ENCODE results near the gene DDX50. TPM values are rescaled to one million over a fixed set of nuclear protein-coding genes. Genes with fewer than 3 reads are reported as not detected.
"Not testable (repeated sequence)": the region's sequence is repeated elsewhere in the genome, so short reads cannot be mapped to it uniquely, and the experiment has no call there.

DDX50 gene
- total RNA-seq, 4 donors from 2014 or later: 43.5 to 57.6 (median 50.3) TPM

DNA sequence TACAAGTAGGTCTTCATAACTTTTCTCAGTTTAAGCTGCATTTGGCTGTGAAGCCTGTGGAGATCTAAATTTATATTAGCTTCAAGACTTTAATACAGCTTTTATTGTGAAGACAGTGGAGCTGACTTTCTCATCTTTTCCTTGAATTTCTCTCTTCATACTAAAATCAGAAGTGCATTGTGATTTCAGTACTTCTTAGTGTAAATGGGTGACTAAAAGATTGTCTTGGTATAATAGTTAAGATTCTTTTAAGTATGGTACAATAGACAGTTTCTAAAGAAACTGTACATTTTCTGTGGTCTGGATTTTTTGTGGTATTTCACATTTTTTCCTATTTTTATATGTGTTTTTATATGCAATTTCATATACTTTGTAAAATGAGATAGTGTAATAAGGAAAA lies 33.9 kb downstream of the DDX50 start:
- H3K9me3 ChIP-seq: no peaks in the 10 kb centered on the region
- H3K4me3 ChIP-seq: no peak overlapping the region
- peaks cover 0 to 97% of the 10 kb centered on the region in 2 donors for H3K36me3 ChIP-seq
- ATAC-seq: no peak
- H3K27ac ChIP-seq: no peak overlapping the region
- TF ChIP-seq POLR2A (IDR thresholded peaks at IDR 0.05): no peak
- TF ChIP-seq, protein P1, sequence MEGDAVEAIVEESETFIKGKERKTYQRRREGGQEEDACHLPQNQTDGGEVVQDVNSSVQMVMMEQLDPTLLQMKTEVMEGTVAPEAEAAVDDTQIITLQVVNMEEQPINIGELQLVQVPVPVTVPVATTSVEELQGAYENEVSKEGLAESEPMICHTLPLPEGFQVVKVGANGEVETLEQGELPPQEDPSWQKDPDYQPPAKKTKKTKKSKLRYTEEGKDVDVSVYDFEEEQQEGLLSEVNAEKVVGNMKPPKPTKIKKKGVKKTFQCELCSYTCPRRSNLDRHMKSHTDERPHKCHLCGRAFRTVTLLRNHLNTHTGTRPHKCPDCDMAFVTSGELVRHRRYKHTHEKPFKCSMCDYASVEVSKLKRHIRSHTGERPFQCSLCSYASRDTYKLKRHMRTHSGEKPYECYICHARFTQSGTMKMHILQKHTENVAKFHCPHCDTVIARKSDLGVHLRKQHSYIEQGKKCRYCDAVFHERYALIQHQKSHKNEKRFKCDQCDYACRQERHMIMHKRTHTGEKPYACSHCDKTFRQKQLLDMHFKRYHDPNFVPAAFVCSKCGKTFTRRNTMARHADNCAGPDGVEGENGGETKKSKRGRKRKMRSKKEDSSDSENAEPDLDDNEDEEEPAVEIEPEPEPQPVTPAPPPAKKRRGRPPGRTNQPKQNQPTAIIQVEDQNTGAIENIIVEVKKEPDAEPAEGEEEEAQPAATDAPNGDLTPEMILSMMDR (IDR thresholded peaks at IDR 0.05): no peak
- no peak for TF ChIP-seq POLR2AphosphoS5 (IDR thresholded peaks at IDR 0.05)
- no peak for TF ChIP-seq EP300 (IDR thresholded peaks at IDR 0.05)
- no peaks in the 10 kb centered on the region for H3K27me3 ChIP-seq
- no peaks in the 10 kb centered on the region for H3K4me1 ChIP-seq

DNA sequence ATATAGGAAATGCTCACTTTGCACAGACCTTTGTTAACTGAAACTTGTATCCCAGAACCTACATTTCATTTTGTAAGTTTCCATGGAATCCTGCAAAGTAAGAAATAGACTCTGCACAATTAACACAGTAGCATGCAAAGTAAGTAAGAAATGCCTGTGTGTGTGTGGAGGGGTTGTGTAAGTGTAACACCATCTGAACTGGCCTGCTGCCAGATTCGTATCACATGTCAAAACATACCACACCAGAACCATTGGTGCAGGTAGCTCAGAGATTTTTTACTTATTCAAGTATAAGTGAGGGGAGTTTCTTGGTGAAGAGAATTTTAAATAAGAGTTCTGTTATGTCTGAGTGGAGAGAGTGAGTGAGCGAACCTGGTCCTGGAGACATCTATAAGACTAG lies 37.0 kb downstream of the DDX50 start:
- ATAC-seq: no peak
- 46 to 67% methylated on average over 2 of the region's 2 CpGs for WGBS, 2 donors (ENCODE audit: low coverage in 1 of 2)
- Histone ChIP-seq H3K27me3 (no peaks in the 10 kb centered on the region), H3K36me3 (peaks cover 0 to 99% of the 10 kb centered on the region in 2 donors), H3K27ac (no peak overlapping the region), H3K9me3 (no peaks in the 10 kb centered on the region), H3K4me3 (no peak overlapping the region), H3K4me1 (no peaks in the 10 kb centered on the region)
- no peak for TF ChIP-seq EP300 (IDR thresholded peaks at IDR 0.05)
- TF ChIP-seq, protein P1 (IDR thresholded peaks at IDR 0.05): no peak
- TF ChIP-seq POLR2A (IDR thresholded peaks at IDR 0.05): no peak
- TF ChIP-seq POLR2AphosphoS5 (IDR thresholded peaks at IDR 0.05): no peak

DNA sequence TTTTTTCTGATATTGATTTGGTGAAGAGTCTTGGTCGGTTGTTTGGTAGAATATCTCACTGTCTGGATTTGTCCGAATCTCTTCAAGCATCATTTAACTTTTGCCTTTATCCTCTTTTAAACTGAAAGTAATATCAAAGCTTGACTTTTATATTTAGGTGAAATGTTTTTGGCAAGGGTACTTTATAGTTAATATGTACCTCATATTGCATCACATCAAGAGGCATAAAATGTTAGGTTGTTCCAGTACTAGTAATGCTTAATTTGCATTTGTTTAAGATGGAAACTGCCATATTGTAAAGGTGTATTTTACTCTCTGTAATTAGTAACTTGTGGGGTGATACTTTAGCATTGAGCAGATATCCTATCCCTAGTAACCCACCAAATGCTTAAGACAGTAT lies 37.8 kb downstream of the DDX50 start:
- no peaks in the 10 kb centered on the region for H3K9me3 ChIP-seq
- TF ChIP-seq, protein P1 (IDR thresholded peaks at IDR 0.05): no peak
- TF ChIP-seq EP300 (IDR thresholded peaks at IDR 0.05): no peak
- TF ChIP-seq POLR2A (IDR thresholded peaks at IDR 0.05): no peak
- no peak for TF ChIP-seq POLR2AphosphoS5 (IDR thresholded peaks at IDR 0.05)
- WGBS, 2 donors (ENCODE audit: low coverage in 1 of 2): 80 to 89% methylated on average over 2 of the region's 2 CpGs
- H3K27ac ChIP-seq: no peak overlapping the region
- H3K4me1 ChIP-seq: no peaks in the 10 kb centered on the region
- no peak for ATAC-seq
- no peaks in the 10 kb centered on the region for H3K27me3 ChIP-seq
- H3K4me3 ChIP-seq: no peak overlapping the region
- peaks cover 0 to 99% of the 10 kb centered on the region in 2 donors for H3K36me3 ChIP-seq

DNA sequence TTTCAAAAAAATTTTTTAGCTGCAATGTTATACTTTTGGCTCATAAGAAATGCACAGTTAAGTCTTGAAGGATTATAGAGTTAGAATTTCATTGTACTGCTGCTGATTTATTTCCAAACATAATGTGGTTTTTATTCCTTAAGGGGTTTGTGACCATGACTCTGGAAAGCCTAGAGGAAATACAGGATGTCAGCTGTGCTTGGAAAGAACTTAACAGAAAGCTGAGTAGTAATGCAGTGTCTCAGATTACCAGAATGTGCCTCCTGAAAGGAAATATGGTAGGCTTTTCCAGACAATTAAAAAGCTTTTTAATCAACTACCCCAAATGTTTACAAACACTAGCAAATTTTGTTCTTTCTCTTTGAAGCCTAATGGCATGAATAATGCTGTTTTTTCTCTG lies 39.8 kb downstream of the DDX50 start:
- peaks cover 3 to 98% of the 10 kb centered on the region in 2 donors for H3K36me3 ChIP-seq
- H3K27ac ChIP-seq: not testable (repeated sequence)

DNA sequence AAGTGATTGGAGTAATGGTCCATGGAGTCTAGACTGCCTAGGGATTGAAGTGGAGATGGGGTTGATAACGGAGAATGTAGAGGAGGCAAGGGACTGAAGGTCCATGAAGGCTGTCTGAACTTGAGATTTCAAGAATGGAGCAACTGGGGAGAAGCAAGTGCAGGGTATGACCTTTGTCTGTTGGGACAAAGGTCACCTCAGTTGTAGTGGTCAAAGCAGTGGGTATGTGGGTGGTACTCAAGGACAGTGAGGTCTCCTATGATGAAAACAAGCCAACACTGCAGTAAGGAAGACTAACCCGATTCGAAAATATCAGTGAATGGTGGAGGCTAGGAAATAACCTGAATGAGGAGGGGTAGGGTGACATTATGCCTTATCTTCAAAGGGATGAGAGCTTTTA lies 49.5 kb downstream of the DDX50 start:
- WGBS, 2 donors (ENCODE audit: low coverage in 1 of 2): 91 to 93% methylated on average over 3 of the region's 3 CpGs
- Histone ChIP-seq H3K4me3 (no peak overlapping the region), H3K27me3 (no peaks in the 10 kb centered on the region), H3K9me3 (no peaks in the 10 kb centered on the region), H3K4me1 (peaks cover 0 to 8% (median 2%) of the 10 kb centered on the region in 3 donors), H3K36me3 (peaks cover 11 to 61% of the 10 kb centered on the region in 2 donors), H3K27ac (no peak overlapping the region)
- ATAC-seq: no peak
- no peak for TF ChIP-seq EP300 (IDR thresholded peaks at IDR 0.05)
- no peak for TF ChIP-seq POLR2A (IDR thresholded peaks at IDR 0.05)
- TF ChIP-seq, protein P1 (IDR thresholded peaks at IDR 0.05): no peak
- TF ChIP-seq POLR2AphosphoS5 (IDR thresholded peaks at IDR 0.05): no peak

More for the DNA sequence above, 39.8 kb downstream of the DDX50 start:
- ATAC-seq, H3K4me1 ChIP-seq, H3K4me3 ChIP-seq, H3K27me3 ChIP-seq, H3K9me3 ChIP-seq: not testable (repeated sequence)
